K562 (cell line): ENCODE results near the gene CGNL1. TPM values are rescaled to one million over a fixed set of nuclear protein-coding genes. Genes with fewer than 3 reads are reported as not detected.

ENCODE experiments used
- ATAC-seq: fragments of 200-7000 bp; cut with Tn5 transposase; 3 replicates; pipeline ENCODE4 v1.9.1; 2020; ENCODE audit warnings: moderate library complexity
- BruUV-seq: library from RNA; stranded (reverse); fragments of 400-500 nt; replicated peaks from 2 replicates; lab custom pipeline; 2021; lab: Mats Ljungman, UMichigan
- CTCF ChIA-PET: fragments of 300-600 bp; formaldehyde crosslinking; extraction: SDS; loops from one replicate; lab custom pipeline; 2021; ENCODE audit warnings: low intra/inter-chr PET ratio; lab: Yijun Ruan, JAX
- POLR2A ChIA-PET: fragments of 300-600, 350-650 bp; sonication (Branson Sonifier 250); formaldehyde crosslinking; extraction: SDS; loops from one replicate; lab custom pipeline; 2021; ENCODE audit warnings: antibody characterized with exemption, inconsistent platforms; lab: Yijun Ruan, JAX
- DNase-seq, 4 experiments: peaks; one replicate each; pipeline versions ENCODE4 v3.0.0 to v3.0.0-alpha.2; 2011 to 2018; ENCODE audit warnings: low spot score in 3 of 4, mixed read lengths in 3 of 4; ENCODE audit errors: extremely low read depth in 1 of 4
- FAIRE-seq: peaks from 2 replicates; lab custom pipeline; 2011; peaks lifted over from hg19 to GRCh38; lab: Jason Lieb, UNC
- H2AFZ ChIP-seq: 2 replicates; pipeline ENCODE4 v1.6.0; 2011; ENCODE audit warnings: low read depth, low read length, control low read depth, inconsistent platforms
- H3K27ac ChIP-seq: fragments of 200-600 bp; 3 replicates; pipeline ENCODE4 v1.8.0; 2011; ENCODE audit warnings: low read depth, mild to moderate bottlenecking, control low read depth, inconsistent platforms, low read length, moderate library complexity, mixed read lengths; ENCODE audit errors: extremely low read depth
- H3K27me3 ChIP-seq, 2 experiments: fragments of 300-600 bp in 1 of 2; 2 replicates in 1 of 2; 3 replicates in 1 of 2; pipeline versions ENCODE4 v1.6.0 to v1.8.0; 2011; ENCODE audit warnings: inconsistent platforms in 2 of 2, low read length in 2 of 2, mild to moderate bottlenecking in 1 of 2, mixed read lengths in 1 of 2, moderate library complexity in 1 of 2; ENCODE audit not compliant: control insufficient read depth in 2 of 2, insufficient read depth in 2 of 2
- H3K36me3 ChIP-seq: fragments of 300-600 bp; 3 replicates; pipeline ENCODE4 v1.8.0; 2011; ENCODE audit warnings: mild to moderate bottlenecking, low read length, inconsistent platforms; ENCODE audit not compliant: control insufficient read depth, insufficient read depth
- H3K4me1 ChIP-seq, 2 experiments: fragments of 200-600 bp in 1 of 2; replicated peaks in 1 of 2; 2 replicates in 1 of 2; 3 replicates in 1 of 2; pipeline versions ENCODE4 v1.5.1 to v1.8.0; 2011; ENCODE audit warnings: inconsistent platforms in 2 of 2, low read length in 2 of 2, mild to moderate bottlenecking in 1 of 2, mixed read lengths in 1 of 2, moderate library complexity in 1 of 2; ENCODE audit not compliant: control insufficient read depth in 2 of 2, insufficient read depth in 2 of 2
- H3K4me2 ChIP-seq: 2 replicates; pipeline ENCODE4 v1.6.1; 2011; ENCODE audit warnings: low read length, control low read depth, inconsistent platforms, mixed read lengths; ENCODE audit not compliant: insufficient read depth
- H3K4me3 ChIP-seq: fragments of 200-600 bp; sonication (generic), shearing (Covaris generic); 2 replicates; pipeline ENCODE4 v1.5.1; 2016; ENCODE audit warnings: control low read depth, inconsistent platforms
- H3K79me2 ChIP-seq: fragments of 200-600 bp; 3 replicates; pipeline ENCODE4 v1.8.0; 2011; ENCODE audit warnings: low read length, inconsistent platforms; ENCODE audit not compliant: control insufficient read depth, insufficient read depth
- H3K9ac ChIP-seq, 2 experiments: 2 replicates each; pipeline versions ENCODE4 v1.6.0 to v1.6.1; 2011; ENCODE audit warnings: low read depth in 2 of 2, low read length in 2 of 2, control low read depth in 1 of 2, inconsistent platforms in 1 of 2, mild to moderate bottlenecking in 1 of 2, mixed read lengths in 1 of 2; ENCODE audit not compliant: insufficient read depth in 1 of 2
- H3K9me1 ChIP-seq: one replicate; pipeline ENCODE4 v1.6.0; 2011; ENCODE audit warnings: inconsistent platforms, mild to moderate bottlenecking, low read length, moderate library complexity; ENCODE audit not compliant: control insufficient read depth, insufficient read depth
- H3K9me3 ChIP-seq: replicated peaks from 2 replicates; pipeline ENCODE4 v1.5.1; 2011; ENCODE audit warnings: low read depth, low read length, inconsistent platforms; ENCODE audit not compliant: control insufficient read depth, insufficient read depth
- H4K20me1 ChIP-seq: replicated peaks from 2 replicates; pipeline ENCODE4 v1.6.1; 2011; ENCODE audit warnings: low read length, inconsistent platforms, mixed read lengths; ENCODE audit not compliant: control insufficient read depth, insufficient read depth
- ZNF589 ChIP-seq: fragments of 200-800 bp; sonication (Bioruptor generic); IDR thresholded peaks from 2 replicates; pipeline ENCODE4 v1.6.1; 2016; ENCODE audit warnings: low read depth, missing genetic modification characterization, missing compliant biosample characterization
- WGBS: fragments of 100-300 bp; shearing (Covaris generic); methylation state at CpG from one replicate; pipeline ENCODE4 v1.1.6; 2016; ENCODE audit warnings: low coverage, mixed read lengths; ENCODE audit not compliant: insufficient coverage; ENCODE audit errors: missing lambda C conversion rate; 5-methylcytosine and 5-hydroxymethylcytosine counted together
- in situ Hi-C: fragments of 300-500 bp; cut with MboI; formaldehyde crosslinking; loops from 4 replicates; pipeline ENCODE4 v1.15.0; 2018; ENCODE audit warnings: inconsistent platforms, mixed read lengths
- intact Hi-C: fragments of 100-400 bp; cut with micrococcal nuclease; formaldehyde crosslinking; loops from 2 replicates; pipeline ENCODE4 v1.14.2; 2022
- polyA plus RNA-seq, 8 experiments: library from polyadenylated mRNA; depleted of rRNA in 4 of 8; stranded (reverse) in 5 of 8; unstranded in 3 of 8; fragments of >200 nt; fragmentation: Nextera tagmentation in 2 of 8; fragmentation: Illumina TruSeq in 1 of 8; extraction: Ambion mirVana in 2 of 8; extraction: Trizol in 1 of 8; gene quantifications; 2 replicates each; pipeline versions ENCODE4 v1.2.1 to v1.2.3, GENCODE V29; 2011 to 2014; ENCODE audit warnings: inconsistent platforms in 1 of 8, missing spikeins in 1 of 8
- total RNA-seq, 7 experiments: library from RNA; depleted of rRNA in 6 of 7; stranded (reverse); fragments of >200 nt in 6 of 7; fragmentation: Illumina TruSeq in 2 of 7; extraction: Trizol in 2 of 7; gene quantifications; 2 replicates each; pipeline versions ENCODE4 v1.2.1 to v1.2.3, GENCODE V29; 2011 to 2021; ENCODE audit warnings: low replicate concordance in 1 of 7
- TF ChIP-seq, protein P1 (sequence below): IDR thresholded peaks from 3 replicates; pipeline ENCODE4 v1.6.1; 2011; ENCODE audit warnings: borderline replicate concordance, mild to moderate bottlenecking, moderate library complexity; ENCODE audit not compliant: insufficient read length; ENCODE audit errors: extremely low read depth

CGNL1 gene
- total and polyA plus RNA-seq, 9 of the 15 experiments (the other 6 are each of a cell fraction or from before 2014, with no cell fraction given), result 0.01 to 0.07 TPM; not detected in 7

DNA sequence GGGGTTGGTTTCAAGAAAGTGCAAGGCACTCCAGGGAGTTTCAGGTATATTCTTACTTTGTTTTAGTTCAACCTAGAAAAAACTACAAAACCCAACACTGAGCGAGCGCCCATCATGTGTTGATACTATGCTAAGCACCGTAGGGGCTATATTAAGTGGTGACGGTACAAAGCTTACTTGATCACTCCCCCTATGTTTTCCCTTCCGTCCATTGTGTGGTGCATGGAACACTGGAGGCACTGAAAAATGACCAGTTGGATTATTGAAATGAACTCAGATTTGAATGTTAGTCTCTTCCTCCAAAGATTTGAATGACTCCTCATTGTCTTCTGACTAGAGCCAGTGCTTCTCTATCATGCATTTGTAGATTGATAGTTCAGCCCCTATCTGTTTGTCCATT lies 222.0 kb downstream of the CGNL1 start (continued):
- TF ChIP-seq, protein P1, sequence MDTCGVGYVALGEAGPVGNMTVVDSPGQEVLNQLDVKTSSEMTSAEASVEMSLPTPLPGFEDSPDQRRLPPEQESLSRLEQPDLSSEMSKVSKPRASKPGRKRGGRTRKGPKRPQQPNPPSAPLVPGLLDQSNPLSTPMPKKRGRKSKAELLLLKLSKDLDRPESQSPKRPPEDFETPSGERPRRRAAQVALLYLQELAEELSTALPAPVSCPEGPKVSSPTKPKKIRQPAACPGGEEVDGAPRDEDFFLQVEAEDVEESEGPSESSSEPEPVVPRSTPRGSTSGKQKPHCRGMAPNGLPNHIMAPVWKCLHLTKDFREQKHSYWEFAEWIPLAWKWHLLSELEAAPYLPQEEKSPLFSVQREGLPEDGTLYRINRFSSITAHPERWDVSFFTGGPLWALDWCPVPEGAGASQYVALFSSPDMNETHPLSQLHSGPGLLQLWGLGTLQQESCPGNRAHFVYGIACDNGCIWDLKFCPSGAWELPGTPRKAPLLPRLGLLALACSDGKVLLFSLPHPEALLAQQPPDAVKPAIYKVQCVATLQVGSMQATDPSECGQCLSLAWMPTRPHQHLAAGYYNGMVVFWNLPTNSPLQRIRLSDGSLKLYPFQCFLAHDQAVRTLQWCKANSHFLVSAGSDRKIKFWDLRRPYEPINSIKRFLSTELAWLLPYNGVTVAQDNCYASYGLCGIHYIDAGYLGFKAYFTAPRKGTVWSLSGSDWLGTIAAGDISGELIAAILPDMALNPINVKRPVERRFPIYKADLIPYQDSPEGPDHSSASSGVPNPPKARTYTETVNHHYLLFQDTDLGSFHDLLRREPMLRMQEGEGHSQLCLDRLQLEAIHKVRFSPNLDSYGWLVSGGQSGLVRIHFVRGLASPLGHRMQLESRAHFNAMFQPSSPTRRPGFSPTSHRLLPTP, result no peak

DNA sequence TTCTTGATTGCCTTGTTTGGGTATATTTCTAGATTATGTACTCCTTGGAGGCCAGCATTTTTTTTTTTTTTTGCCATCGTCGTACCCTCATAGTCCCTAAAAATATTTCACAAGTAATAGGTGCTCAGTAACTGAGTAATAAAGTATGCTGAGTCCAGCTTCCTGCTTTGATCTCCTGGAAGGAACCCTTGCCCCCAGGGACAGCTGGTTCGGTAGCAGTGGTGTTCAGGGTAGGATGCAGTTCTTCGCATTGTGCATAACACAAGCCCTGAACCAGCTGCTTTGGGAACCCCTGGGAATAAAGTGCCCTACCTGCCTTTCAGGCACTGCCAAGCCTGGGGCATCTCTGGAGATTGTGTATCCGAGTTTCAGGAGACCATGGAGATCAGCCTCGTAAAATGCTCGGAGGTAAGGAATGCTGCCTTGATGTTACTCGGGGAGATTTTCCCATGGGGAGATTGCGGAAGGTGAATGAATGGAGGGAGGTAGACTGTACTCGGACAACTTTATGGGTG lies 223.0 kb downstream of the CGNL1 start:
- Histone ChIP-seq H3K4me3 (no peak overlapping the region), H3K9ac (no peak overlapping the region), H3K4me2 (no peak overlapping the region), H3K36me3 (no peaks in the 10 kb centered on the region; the same call in 2 of the 3 replicates), H3K79me2 (no peaks in the 10 kb centered on the region), H3K9me3 (no peaks in the 10 kb centered on the region), H3K27me3 (peaks cover 17 to 48% of the 10 kb centered on the region in 2 experiments), H3K9me1 (no peaks in the 10 kb centered on the region), H3K4me1 (no peaks in the 10 kb centered on the region), H4K20me1 (0 out of 2 replicates have a peak, but pooled peaks cover 5% of the 10 kb centered on the region), H3K27ac (no peak overlapping the region), H2AFZ (no peak overlapping the region)
- TF ChIP-seq ZNF589 (CRISPR knock-in tag), result no peak
- DNase-seq (no peak), FAIRE-seq (no peak), ATAC-seq (no peak)
- WGBS, result 2% methylated on average over 10 of the region's 10 CpGs
- ChIA-PET CTCF (no interaction called here), POLR2A (no interaction called here)
- intact Hi-C loops, result no loop called here
- BruUV-seq, result no TSS peak
- in situ Hi-C loops, result no loop called here
